GM20000 (cell line): ENCODE data around the gene MITD1.
"Not testable (repeated sequence)": the region's sequence is repeated elsewhere in the genome, so short reads cannot be mapped to it uniquely, and the experiment has no call there.

Experiments
- DNase-seq: peaks from one replicate; pipeline ENCODE4 v3.0.0; 2012; ENCODE audit warnings: low spot score
- CTCF ChIP-seq: IDR thresholded peaks from 2 replicates; pipeline ENCODE4 v1.5.1; 2012; ENCODE audit warnings: mild to moderate bottlenecking, control low read depth; ENCODE audit errors: extremely low read depth, missing control alignments

The MITD1 gene

DNA sequence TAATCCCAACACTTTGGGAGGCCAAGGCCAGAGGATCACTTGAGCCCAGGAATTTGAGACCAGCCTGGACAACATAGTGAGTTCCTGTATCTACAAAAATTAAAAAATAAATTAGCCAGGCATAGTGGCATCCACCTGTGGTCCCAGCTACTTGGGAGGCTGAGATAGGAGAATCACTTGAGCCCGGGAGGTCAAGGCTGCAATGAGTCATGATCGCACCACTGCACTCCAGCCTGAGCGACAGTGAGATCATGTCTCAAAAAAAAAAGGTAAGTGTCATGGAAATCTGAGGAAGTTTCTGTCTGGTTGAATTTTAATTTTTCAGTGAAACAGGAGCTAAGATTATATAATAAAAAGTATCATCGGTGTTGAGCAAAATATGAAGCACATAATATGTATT, 41.9 kb downstream of the MITD1 start:
- no peak for DNase-seq
- no peak for TF ChIP-seq CTCF

DNA sequence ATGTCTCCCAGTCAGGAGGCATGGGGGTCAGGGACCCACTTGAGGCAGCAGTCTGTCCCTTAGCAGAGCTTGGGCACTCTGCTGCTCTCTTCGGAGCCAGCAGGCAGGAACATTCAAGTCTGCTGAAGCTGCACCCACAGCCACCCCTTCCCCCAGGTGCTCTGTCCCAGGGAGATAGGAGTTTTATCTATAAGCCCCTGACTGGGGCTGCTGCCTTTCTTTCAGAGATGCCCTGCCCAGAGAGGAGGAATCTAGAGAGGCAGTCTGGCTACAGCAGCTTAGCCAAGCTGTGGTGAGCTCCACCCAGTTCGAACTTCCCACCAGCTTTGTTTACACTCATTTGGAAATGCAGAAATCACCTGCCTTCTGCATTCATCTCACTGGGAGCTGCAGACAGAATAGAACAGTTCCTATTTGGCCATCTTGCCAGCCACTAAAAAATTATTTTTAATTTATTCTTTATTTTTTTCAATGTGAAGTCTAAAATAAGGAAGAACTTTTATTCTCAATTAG, 45.8 kb downstream of the MITD1 start:
- not testable (repeated sequence) for DNase-seq

DNA sequence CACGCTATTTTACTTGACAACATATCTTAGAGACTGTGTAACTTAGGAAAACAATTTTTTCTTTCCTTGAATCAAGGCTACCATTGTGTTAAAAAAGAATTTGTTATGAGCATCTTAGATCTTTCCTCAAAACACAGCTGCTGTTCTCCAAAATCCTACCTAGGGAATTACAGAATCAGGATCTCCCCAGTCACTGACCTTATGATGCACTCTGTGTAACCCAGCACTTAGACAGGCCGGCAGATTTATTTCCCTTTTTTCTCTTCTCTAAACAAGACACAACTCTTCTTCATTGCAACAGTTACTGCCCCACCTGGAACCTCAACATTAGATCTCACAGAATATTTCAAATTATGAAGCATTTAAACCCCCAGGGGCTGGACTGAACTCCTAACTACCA, 52.9 kb downstream of the MITD1 start:
- no peak for TF ChIP-seq CTCF

More for the DNA sequence above, 52.9 kb downstream of the MITD1 start:
- no peak for DNase-seq
